AG04450 (cell line): Measurements from ENCODE around the gene RPL11. TPM values are rescaled to one million over a fixed set of nuclear protein-coding genes. Genes with fewer than 3 reads are reported as not detected.

Experiments used
- CTCF ChIA-PET: fragments of 300-600, 350-600 bp; formaldehyde crosslinking; extraction: SDS; loops from one replicate; lab custom pipeline; 2022; ENCODE audit warnings: antibody characterized with exemption, inconsistent platforms; lab: Charles Lee
- POLR2A ChIA-PET: fragments of 350-600 bp; formaldehyde crosslinking; extraction: SDS; loops from one replicate; lab custom pipeline; 2021; ENCODE audit warnings: antibody characterized with exemption, inconsistent platforms; lab: Yijun Ruan, JAX
- DNase-seq: peaks from one replicate; pipeline ENCODE4 v3.0.0-alpha.2; 2011; ENCODE audit warnings: low read depth, low spot score
- H3K27ac ChIP-seq: one replicate; pipeline ENCODE4 v1.5.1; 2012; ENCODE audit warnings: low read depth, low read length, control low read depth
- H3K27me3 ChIP-seq: one replicate; pipeline ENCODE4 v1.6.0; 2012; ENCODE audit warnings: low read length; ENCODE audit not compliant: control insufficient read depth, insufficient read depth
- H3K4me3 ChIP-seq: 2 replicates; pipeline ENCODE4 v1.5.1; 2011; ENCODE audit warnings: mild to moderate bottlenecking, low read depth, low read length, control low read depth
- H3K9me3 ChIP-seq: 2 replicates; pipeline ENCODE4 v1.5.1; 2012; ENCODE audit warnings: low read length; ENCODE audit not compliant: control insufficient read depth, insufficient read depth
- polyA plus RNA-seq: library from polyadenylated mRNA; depleted of rRNA; stranded (reverse); fragments of >200 nt; gene quantifications from 2 replicates; pipeline ENCODE4 v1.2.3, GENCODE V29; 2011
- TF ChIP-seq, protein P1 (sequence below): IDR thresholded peaks from 2 replicates; pipeline ENCODE4 v1.5.1; 2011; ENCODE audit warnings: low read depth, low read length, control low read depth, inconsistent platforms

Gene RPL11
- polyA plus RNA-seq, 1 experiment = 2,055 TPM

DNA sequence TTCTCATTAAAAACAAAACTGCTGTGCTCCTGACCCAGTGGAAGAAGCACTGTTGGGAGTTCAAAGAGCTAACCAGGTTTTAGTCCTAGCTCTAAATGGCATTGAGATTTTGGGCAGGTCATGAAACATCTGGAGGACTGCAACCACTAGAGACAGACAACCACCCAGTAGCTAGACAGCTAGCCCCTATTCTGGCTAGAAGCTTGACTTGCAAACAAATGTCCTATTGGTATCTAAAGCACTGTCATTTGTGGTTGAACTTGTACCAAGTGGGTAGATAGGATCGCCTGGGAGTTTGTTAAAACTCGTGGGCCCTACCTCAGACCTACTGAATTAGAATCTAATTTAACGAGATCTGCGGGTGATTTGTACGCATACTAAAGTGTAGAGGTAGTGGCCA is 6.9 kb downstream of the RPL11 start:
- Histone ChIP-seq H3K4me3 (no peak overlapping the region), H3K27me3 (no peaks in the 10 kb centered on the region), H3K9me3 (no peaks in the 10 kb centered on the region), H3K27ac (no peak overlapping the region)
- TF ChIP-seq, protein P1, sequence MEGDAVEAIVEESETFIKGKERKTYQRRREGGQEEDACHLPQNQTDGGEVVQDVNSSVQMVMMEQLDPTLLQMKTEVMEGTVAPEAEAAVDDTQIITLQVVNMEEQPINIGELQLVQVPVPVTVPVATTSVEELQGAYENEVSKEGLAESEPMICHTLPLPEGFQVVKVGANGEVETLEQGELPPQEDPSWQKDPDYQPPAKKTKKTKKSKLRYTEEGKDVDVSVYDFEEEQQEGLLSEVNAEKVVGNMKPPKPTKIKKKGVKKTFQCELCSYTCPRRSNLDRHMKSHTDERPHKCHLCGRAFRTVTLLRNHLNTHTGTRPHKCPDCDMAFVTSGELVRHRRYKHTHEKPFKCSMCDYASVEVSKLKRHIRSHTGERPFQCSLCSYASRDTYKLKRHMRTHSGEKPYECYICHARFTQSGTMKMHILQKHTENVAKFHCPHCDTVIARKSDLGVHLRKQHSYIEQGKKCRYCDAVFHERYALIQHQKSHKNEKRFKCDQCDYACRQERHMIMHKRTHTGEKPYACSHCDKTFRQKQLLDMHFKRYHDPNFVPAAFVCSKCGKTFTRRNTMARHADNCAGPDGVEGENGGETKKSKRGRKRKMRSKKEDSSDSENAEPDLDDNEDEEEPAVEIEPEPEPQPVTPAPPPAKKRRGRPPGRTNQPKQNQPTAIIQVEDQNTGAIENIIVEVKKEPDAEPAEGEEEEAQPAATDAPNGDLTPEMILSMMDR = no peak
- DNase-seq = no peak
- CTCF ChIA-PET = interaction anchor here (1.4 kb wide), 1 partner anchor 159 kb away, joined by 4 read pairs; no protein-coding TSS in a partner anchor
- POLR2A ChIA-PET = no interaction called here

DNA sequence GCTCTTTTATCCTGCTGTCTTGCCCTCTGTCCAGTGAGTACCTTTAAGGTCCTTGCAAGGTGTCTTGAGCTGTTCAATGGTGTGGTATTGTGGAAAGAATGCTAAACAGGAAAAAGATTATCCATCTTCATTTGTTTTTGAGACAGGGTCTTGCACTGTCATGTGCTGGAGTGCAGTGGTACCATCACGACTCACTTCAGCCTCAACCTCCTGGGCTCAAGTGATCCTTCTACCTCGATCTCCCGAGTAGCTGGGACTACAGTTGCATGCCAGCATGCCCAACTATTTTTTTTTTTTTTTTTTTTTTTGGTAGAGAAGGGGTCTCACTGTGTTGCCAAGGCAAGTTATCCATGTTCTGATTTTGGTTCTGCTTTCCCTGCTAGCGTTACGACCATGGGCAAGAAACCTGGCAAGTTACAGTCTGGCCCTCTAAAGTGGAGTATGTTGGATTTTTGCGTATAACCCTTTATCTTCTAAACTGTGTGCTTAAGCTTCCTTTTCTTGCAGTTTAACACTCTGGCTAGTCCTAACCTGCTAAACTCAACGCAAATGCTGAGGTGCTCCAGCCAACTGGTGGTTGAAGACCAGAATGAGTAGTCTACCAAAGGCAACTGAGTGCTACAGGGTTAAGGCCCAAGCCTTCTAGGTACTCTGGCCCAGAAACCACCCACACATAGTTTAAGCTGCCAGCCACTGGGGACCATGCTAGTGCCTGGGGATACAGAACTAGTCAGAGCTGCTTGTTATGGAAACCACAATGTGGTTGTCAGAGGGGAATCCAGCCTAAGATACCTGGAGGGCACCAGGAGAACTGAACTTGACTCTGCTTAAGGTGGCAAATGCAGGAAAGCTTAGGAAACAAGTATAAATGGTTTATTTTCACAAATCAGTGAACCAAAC is 7.9 kb downstream of the RPL11 start:
- TF ChIP-seq, protein P1 = no peak
- Histone ChIP-seq H3K4me3 (no peak overlapping the region), H3K27me3 (no peaks in the 10 kb centered on the region), H3K9me3 (no peaks in the 10 kb centered on the region), H3K27ac (no peak overlapping the region)
- no peak for DNase-seq
- ChIA-PET CTCF (interaction anchor here (0.5 to 0.7 kb wide), 2 partner anchors 53 to 159 kb away, joined by 3 read pairs; no protein-coding TSS in a partner anchor), POLR2A (interaction anchor here (0.5 to 0.7 kb wide), 2 partner anchors 118 to 320 kb away, joined by 4 to 9 read pairs; no protein-coding TSS in a partner anchor)

- ChIA-PET CTCF (interaction anchor here (2.4 kb wide), 1 partner anchor 9 kb away, joined by 8 read pairs; the partner anchor contains the start of gene RPL11), POLR2A (no interaction called here)
- H3K9me3 ChIP-seq = no peaks in the 10 kb centered on the region
- no peaks in the 10 kb centered on the region for H3K27me3 ChIP-seq
- DNase-seq = no peak
- H3K27ac ChIP-seq = no peak overlapping the region
- H3K4me3 ChIP-seq = no peak overlapping the region
- TF ChIP-seq, protein P1 = no peak
These were observed 9.7 kb downstream of the RPL11 start for GRCh38 chr1:23701310-23701709.

- no peak for DNase-seq
- POLR2A ChIA-PET = interaction anchor here (0.6 kb wide), 1 partner anchor 12 kb away, joined by 4 read pairs; no protein-coding TSS in a partner anchor
- Histone ChIP-seq H3K9me3 (no peaks in the 10 kb centered on the region), H3K4me3 (no peak overlapping the region), H3K27ac (no peak overlapping the region), H3K27me3 (no peaks in the 10 kb centered on the region)
- TF ChIP-seq, protein P1 = no peak
- CTCF ChIA-PET = interaction anchor here (1.3 to 2.4 kb wide), 2 partner anchors 10 to 157 kb away, joined by 3 to 8 read pairs; partner anchors contain the start of gene RPL11
These were observed 10.4 kb downstream of the RPL11 start for GRCh38 chr1:23701996-23702395.
